ENCODE results near the gene GRHL3. TPM values are rescaled to one million over a fixed set of nuclear protein-coding genes. Genes with fewer than 3 reads are reported as not detected.

The GRHL3 gene
- total RNA-seq, 1 experiment from 2014 or later, result 8.9 TPM

DNA sequence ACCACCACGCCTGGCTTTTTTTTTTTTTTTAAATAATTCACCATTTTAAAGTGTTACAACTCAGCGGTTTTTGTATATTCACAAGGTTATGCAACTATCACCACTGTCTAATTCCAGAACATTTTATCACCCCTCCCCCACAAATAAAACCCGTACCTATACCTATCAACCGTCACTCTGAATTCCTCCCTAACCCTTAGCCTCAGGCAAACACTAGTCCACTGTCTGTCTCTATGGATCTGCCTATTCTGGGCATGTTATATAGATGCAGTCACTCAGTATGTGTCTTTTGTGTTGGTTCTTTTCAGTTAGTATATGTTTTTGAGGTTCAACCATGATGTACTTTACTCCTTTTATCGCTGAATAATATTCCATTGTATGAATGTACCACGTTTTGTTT lies 19.3 kb upstream of the GRHL3 start:
- Mint-ChIP-seq H3K9me3 (ENCODE audit: unreplicated experiment) (no peaks in the 10 kb centered on the region), H3K27ac (ENCODE audit: low read depth, unreplicated experiment) (no peak overlapping the region), H3K4me1 (ENCODE audit: insufficient read depth, unreplicated experiment) (peaks cover 22% of the 10 kb centered on the region), H3K4me3 (ENCODE audit: unreplicated experiment) (no peak overlapping the region), H3K27me3 (ENCODE audit: insufficient read depth, unreplicated experiment) (no peaks in the 10 kb centered on the region), H3K36me3 (ENCODE audit: insufficient read depth, unreplicated experiment) (no peaks in the 10 kb centered on the region)
- CTCF ChIA-PET, result interaction anchor here (0.6 to 1.9 kb wide), 6 partner anchors 8 to 771 kb away, joined by 3 to 8 read pairs (median 4); no protein-coding TSS in a partner anchor
- POLR2A ChIA-PET, result interaction anchor here (0.7 to 18.3 kb wide), 8 partner anchors 10 to 114 kb away, joined by 3 to 400 read pairs (median 8); partner anchors contain the start of gene GRHL3
- intact Hi-C loops (cut with micrococcal nuclease), result no loop called here
- BruUV-seq (replicated peaks), result no TSS peak
- TF ChIP-seq CTCF (IDR thresholded peaks at IDR 0.05; ENCODE audit: unreplicated experiment), result no peak
- peak; percentile 86 for DNase-seq (ENCODE audit: unreplicated experiment)

- POLR2A ChIA-PET, result interaction anchor here (0.6 to 18.3 kb wide), 15 partner anchors 8 to 195 kb away, joined by 3 to 400 read pairs (median 5); partner anchors contain the start of gene GRHL3
- no peak for TF ChIP-seq CTCF (IDR thresholded peaks at IDR 0.05; ENCODE audit: unreplicated experiment)
- H3K27me3 Mint-ChIP-seq (ENCODE audit: insufficient read depth, unreplicated experiment), result no peaks in the 10 kb centered on the region
- no peak overlapping the region for H3K4me3 Mint-ChIP-seq (ENCODE audit: unreplicated experiment)
- H3K27ac Mint-ChIP-seq (ENCODE audit: low read depth, unreplicated experiment), result peak overlapping the region; percentile 46
- peak; percentile 92 for DNase-seq (ENCODE audit: unreplicated experiment)
- H3K9me3 Mint-ChIP-seq (ENCODE audit: unreplicated experiment), result no peaks in the 10 kb centered on the region
- CTCF ChIA-PET, result interaction anchor here (0.5 to 1.4 kb wide), 6 partner anchors 15 to 104 kb away, joined by 3 read pairs; no protein-coding TSS in a partner anchor
- intact Hi-C loops (cut with micrococcal nuclease), result no loop called here
- H3K4me1 Mint-ChIP-seq (ENCODE audit: insufficient read depth, unreplicated experiment), result peaks cover 12% of the 10 kb centered on the region
- H3K36me3 Mint-ChIP-seq (ENCODE audit: insufficient read depth, unreplicated experiment), result no peaks in the 10 kb centered on the region
- BruUV-seq (replicated peaks), result no TSS peak
Observed at GRCh38 chr1:24300971-24301784, 18.0 kb upstream of the GRHL3 start.

GRCh38 chr1:24301785-24302175 lies 17.4 kb upstream of the GRHL3 start:
- no peaks in the 10 kb centered on the region for H3K36me3 Mint-ChIP-seq (ENCODE audit: insufficient read depth, unreplicated experiment)
- peak overlapping the region; percentile 46 for H3K27ac Mint-ChIP-seq (ENCODE audit: low read depth, unreplicated experiment)
- peaks cover 12% of the 10 kb centered on the region for H3K4me1 Mint-ChIP-seq (ENCODE audit: insufficient read depth, unreplicated experiment)
- BruUV-seq (replicated peaks), result no TSS peak
- H3K4me3 Mint-ChIP-seq (ENCODE audit: unreplicated experiment), result no peak overlapping the region
- ChIA-PET POLR2A (interaction anchor here (1.0 to 18.3 kb wide), 10 partner anchors 8 to 98 kb away, joined by 3 to 400 read pairs (median 6); partner anchors contain the start of gene GRHL3), CTCF (interaction anchor here (0.7 to 1.0 kb wide), 4 partner anchors 16 to 102 kb away, joined by 3 read pairs; no protein-coding TSS in a partner anchor)
- no peak for DNase-seq (ENCODE audit: unreplicated experiment)
- H3K27me3 Mint-ChIP-seq (ENCODE audit: insufficient read depth, unreplicated experiment), result no peaks in the 10 kb centered on the region
- TF ChIP-seq CTCF (IDR thresholded peaks at IDR 0.05; ENCODE audit: unreplicated experiment), result no peak
- H3K9me3 Mint-ChIP-seq (ENCODE audit: unreplicated experiment), result no peaks in the 10 kb centered on the region
- intact Hi-C loops (cut with micrococcal nuclease), result no loop called here

DNA sequence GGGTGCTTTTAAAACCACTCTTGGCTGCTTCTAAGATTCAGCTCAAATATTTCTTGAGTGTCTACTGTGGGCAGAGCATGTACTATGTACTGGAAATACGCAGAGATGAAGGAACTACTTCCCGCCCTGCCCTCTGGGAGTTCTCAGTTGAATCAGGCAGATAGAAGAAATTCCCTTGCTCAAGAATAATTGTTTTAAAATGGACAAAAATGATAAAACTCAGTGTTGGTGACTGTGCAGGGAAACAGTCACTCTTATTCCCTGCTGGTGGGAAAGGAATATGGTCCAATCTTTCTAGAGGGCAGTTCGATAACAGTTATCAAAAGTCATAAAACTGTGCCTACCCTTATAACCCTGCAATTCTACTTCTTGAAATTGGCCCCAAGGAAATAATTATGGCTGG lies 16.9 kb upstream of the GRHL3 start:
- ChIA-PET CTCF (interaction anchor here (0.8 to 1.0 kb wide), 2 partner anchors 16 to 102 kb away, joined by 3 read pairs; no protein-coding TSS in a partner anchor), POLR2A (interaction anchor here (1.2 to 18.3 kb wide), 8 partner anchors 8 to 99 kb away, joined by 3 to 400 read pairs (median 10); partner anchors contain the start of gene GRHL3)
- peaks cover 12% of the 10 kb centered on the region for H3K4me1 Mint-ChIP-seq (ENCODE audit: insufficient read depth, unreplicated experiment)
- peaks cover under 1% of the 10 kb centered on the region for H3K36me3 Mint-ChIP-seq (ENCODE audit: insufficient read depth, unreplicated experiment)
- no peak overlapping the region for H3K27ac Mint-ChIP-seq (ENCODE audit: low read depth, unreplicated experiment)
- H3K4me3 Mint-ChIP-seq (ENCODE audit: unreplicated experiment), result no peak overlapping the region
- no peak for TF ChIP-seq CTCF (IDR thresholded peaks at IDR 0.05; ENCODE audit: unreplicated experiment)
- DNase-seq (ENCODE audit: unreplicated experiment), result no peak
- BruUV-seq (replicated peaks), result no TSS peak
- H3K27me3 Mint-ChIP-seq (ENCODE audit: insufficient read depth, unreplicated experiment), result no peaks in the 10 kb centered on the region
- no peaks in the 10 kb centered on the region for H3K9me3 Mint-ChIP-seq (ENCODE audit: unreplicated experiment)
- intact Hi-C loops (cut with micrococcal nuclease), result no loop called here
